H1 (cell line): ENCODE results near the gene ANGPTL8. TPM values are rescaled to one million over a fixed set of nuclear protein-coding genes. Genes with fewer than 3 reads are reported as not detected.

ENCODE experiments used
- BACH1 ChIP-seq: IDR thresholded peaks from 2 replicates; pipeline ENCODE4 v1.6.1; 2012; ENCODE audit warnings: low read length, improper control_type of control experiment
- EGR1 ChIP-seq: IDR thresholded peaks from 2 replicates; pipeline ENCODE4 v1.6.1; 2011; ENCODE audit warnings: low read depth, low read length, borderline replicate concordance
- HDAC2 ChIP-seq, 2 experiments: fragments of 300-600 bp in 1 of 2; sonication (generic) in 1 of 2; IDR thresholded peaks; 2 replicates each; pipeline ENCODE4 v1.6.1; 2011 to 2012; ENCODE audit warnings: low read depth in 2 of 2, low read length in 2 of 2, mild to moderate bottlenecking in 2 of 2, moderate library complexity in 2 of 2, borderline replicate concordance in 1 of 2, inconsistent platforms in 1 of 2
- KDM4A ChIP-seq: IDR thresholded peaks from one replicate; pipeline ENCODE4 v1.7.1; 2012; ENCODE audit warnings: low read depth, mild to moderate bottlenecking, moderate library complexity, low read length, inconsistent platforms; ENCODE audit not compliant: severe bottlenecking
- PHF8 ChIP-seq: fragments of 200-600 bp; sonication (generic); conservative IDR thresholded peaks from 2 replicates; pipeline ENCODE4 v1.7.1; 2012; ENCODE audit warnings: low read depth, mild to moderate bottlenecking, inconsistent platforms, low read length, moderate library complexity
- SIN3A ChIP-seq, 2 experiments: IDR thresholded peaks in 1 of 2; conservative IDR thresholded peaks in 1 of 2; 2 replicates each; pipeline ENCODE4 v1.6.1; 2011 to 2012; ENCODE audit warnings: low read length in 2 of 2, improper control_type of control experiment in 1 of 2, low read depth in 1 of 2, mild to moderate bottlenecking in 1 of 2
- TAF7 ChIP-seq: optimal IDR thresholded peaks from 2 replicates; pipeline ENCODE3; 2011; ENCODE audit warnings: low read depth, mild to moderate bottlenecking, inconsistent platforms, low read length, moderate library complexity, borderline replicate concordance
- YY1 ChIP-seq: IDR thresholded peaks from 2 replicates; pipeline ENCODE4 v1.6.1; 2011; ENCODE audit warnings: low read depth, mild to moderate bottlenecking, low read length
- polyA plus RNA-seq, 7 experiments: library from polyadenylated mRNA; depleted of rRNA in 3 of 7; stranded (reverse) in 5 of 7; unstranded in 2 of 7; fragments of >200 nt in 5 of 7; fragments of 200-250 nt in 2 of 7; gene quantifications; 1 replicate in 5 of 7; 2 replicates in 1 of 7; 4 replicates in 1 of 7; pipeline versions ENCODE4 v1.2.1 to v1.2.3, GENCODE V29; 2011 to 2013; ENCODE audit warnings: missing spikeins in 2 of 7, mixed read lengths in 2 of 7
- total RNA-seq: library from RNA; stranded (reverse); fragmentation: NEBNext Ultra II Directional; extraction: Animal tissue kit (Norgen Biotek cat#: 25700); gene quantifications from 2 replicates; pipeline ENCODE4 v1.2.1, GENCODE V29; 2021

ANGPTL8 gene
- total and polyA plus RNA-seq, 2 of the 8 experiments (the other 6 are each of a cell fraction or from before 2014, with no cell fraction given), result not detected

GRCh38 chr19:11261971-11262839 lies 22.8 kb downstream of the ANGPTL8 start, which contains the start of gene DOCK6 (continued):
- TF ChIP-seq YY1 (peak; percentile 41; the same call in 1 of the 2 replicates), BACH1 (no peak), EGR1 (no peak), SIN3A (conservative IDR thresholded peaks at IDR 0.05 in 1 of 2, IDR thresholded peaks at IDR 0.05 in 1 of 2; ENCODE audit: low read depth in 1 of 2, low read length in 2 of 2) (no peak; a peak in 1 of 4 replicates), HDAC2 (IDR thresholded peaks at IDR 0.05; ENCODE audit: borderline replicate concordance in 1 of 2, low read depth in 2 of 2, low read length in 2 of 2) (0 out of 4 replicates have a peak, but pooled peaks of 1 of the 2 experiments have one; percentile 11), KDM4A (peak; percentile 42), TAF7 (peak; percentile 50), PHF8 (peak; percentile 60; the same call in 1 of the 2 replicates)
